ENCODE measurements around the gene COL4A1. TPM values are rescaled to one million over a fixed set of nuclear protein-coding genes. Genes with fewer than 3 reads are reported as not detected.
A peak's percentile ranks its signal among the peaks of the same experiment; 100 is the strongest.

COL4A1 gene
- polyA plus RNA-seq, 1 donor from 2014 or later = not detected

DNA sequence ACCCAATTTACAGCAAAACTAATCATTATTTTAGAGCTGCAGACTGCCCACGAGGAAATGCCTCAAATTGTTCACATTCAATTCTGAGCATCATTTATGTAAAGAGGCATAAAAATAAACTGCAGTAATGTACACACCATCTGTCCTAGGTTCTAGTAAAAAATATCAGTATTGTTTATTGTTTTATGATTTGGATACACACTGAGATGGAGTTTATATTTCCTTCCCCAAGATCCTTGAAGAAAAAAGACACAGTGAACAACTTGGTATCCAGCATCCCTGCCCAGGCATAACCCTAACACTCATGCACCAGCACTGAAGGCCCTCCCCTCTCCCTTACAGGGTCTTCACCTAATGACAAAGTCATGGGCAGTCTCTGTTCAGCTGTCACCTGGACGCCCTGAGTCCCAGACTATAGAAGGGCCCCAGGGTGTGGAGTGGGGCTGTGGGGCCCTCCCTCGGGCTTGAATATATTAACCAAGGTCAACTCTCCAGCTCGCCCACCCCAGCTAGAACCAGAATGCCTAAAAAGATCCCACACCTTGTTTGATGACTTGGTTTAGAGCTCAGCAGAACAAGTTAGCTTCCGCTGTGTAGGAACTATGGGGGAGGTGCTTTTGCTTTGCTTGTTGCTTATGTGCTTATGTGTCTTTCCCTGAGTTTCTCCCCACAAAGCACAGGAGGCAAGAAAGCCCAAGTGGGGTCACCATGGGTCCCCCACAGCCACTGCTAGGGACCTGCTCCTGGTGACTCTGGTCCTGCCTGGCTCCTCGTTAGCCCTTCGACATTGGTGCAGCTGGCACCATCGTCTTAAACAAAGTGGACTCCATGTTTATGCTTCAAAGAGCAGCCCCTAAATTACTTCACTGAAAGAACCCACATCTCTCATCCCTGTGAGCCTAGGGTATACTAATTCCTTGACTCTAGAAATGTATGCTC is 111.1 kb downstream of the COL4A1 start:
- peaks cover 0 to 2% (median 0%) of the 10 kb centered on the region in 3 donors for H3K4me1 Mint-ChIP-seq
- H3K27ac Mint-ChIP-seq = no peak overlapping the region
- no peaks in the 10 kb centered on the region for H3K9me3 Mint-ChIP-seq
- H3K4me3 Mint-ChIP-seq = no peak overlapping the region
- no peaks in the 10 kb centered on the region for H3K36me3 Mint-ChIP-seq
- H3K27me3 Mint-ChIP-seq = peaks cover 9% of the 10 kb centered on the region

DNA sequence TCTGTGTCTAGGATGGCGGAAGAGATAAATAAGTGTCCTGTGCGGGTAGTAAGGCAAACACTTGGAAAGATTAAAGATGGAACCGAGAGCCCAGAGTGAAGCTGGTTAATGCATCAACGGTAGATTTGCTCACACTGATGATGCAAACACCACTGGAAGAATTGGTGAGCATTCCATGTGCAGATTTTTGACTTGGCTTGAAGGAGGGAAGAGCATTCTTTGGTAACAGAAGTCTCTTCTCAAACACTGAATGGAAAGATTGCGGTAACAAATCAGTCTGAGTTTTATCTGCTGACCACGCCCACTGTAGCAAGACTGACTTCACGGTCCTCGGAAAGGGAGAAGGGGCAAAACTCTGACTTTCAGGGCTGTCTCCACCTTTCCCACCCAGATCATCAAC is 112.5 kb downstream of the COL4A1 start:
- H3K4me1 Mint-ChIP-seq = no peaks in the 10 kb centered on the region
- no peaks in the 10 kb centered on the region for H3K9me3 Mint-ChIP-seq
- H3K36me3 Mint-ChIP-seq = no peaks in the 10 kb centered on the region
- H3K27ac Mint-ChIP-seq = no peak overlapping the region
- no peak overlapping the region for H3K4me3 Mint-ChIP-seq
- H3K27me3 Mint-ChIP-seq = peaks cover 5% of the 10 kb centered on the region

DNA sequence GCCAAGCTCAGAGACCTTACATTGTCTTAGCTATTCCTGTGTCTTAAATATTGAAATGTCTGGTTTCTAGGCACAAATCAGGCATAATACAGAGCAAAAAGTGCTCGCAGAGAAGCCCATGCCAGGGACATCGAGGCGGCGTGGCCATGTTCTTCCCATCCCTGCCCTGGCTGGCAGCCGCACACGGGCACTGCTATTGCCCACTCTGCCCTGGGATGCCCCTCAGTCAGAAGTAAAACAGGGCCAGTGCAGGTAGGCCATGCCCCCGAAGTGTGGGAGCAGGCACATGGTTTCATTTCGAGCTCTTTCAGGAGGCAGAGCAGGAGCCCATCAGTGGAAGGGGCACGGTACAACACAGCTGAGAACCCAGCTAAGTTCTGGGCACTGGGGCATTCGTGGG is 113.5 kb downstream of the COL4A1 start:
- H3K36me3 Mint-ChIP-seq = no peaks in the 10 kb centered on the region
- peaks cover 3% of the 10 kb centered on the region for H3K27me3 Mint-ChIP-seq
- peak overlapping the region in 1 of 4 donors; percentile 52 for H3K4me3 Mint-ChIP-seq
- H3K27ac Mint-ChIP-seq = no peak overlapping the region
- no peaks in the 10 kb centered on the region for H3K9me3 Mint-ChIP-seq
- no peaks in the 10 kb centered on the region for H3K4me1 Mint-ChIP-seq

DNA sequence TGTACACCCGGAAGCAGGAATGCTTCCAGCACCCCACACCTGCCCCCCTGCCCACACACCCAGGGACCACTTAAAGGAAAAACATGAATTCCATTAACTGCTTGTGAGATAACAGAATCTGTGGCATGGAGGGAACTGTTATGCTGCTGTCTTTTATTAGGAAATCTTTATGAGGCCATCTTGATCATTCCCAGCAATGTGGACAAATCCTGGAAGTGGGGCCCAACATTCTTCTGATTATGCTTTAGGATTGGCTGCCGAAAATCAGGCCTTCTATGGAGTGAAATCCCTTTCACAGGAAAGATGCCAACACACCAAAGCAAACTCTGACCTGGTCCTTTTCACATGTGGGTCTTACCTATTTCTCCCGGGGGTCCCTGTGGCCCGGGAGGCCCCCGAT is 114.5 kb downstream of the COL4A1 start:
- H3K27me3 Mint-ChIP-seq = peaks cover 2% of the 10 kb centered on the region
- no peaks in the 10 kb centered on the region for H3K36me3 Mint-ChIP-seq
- H3K4me1 Mint-ChIP-seq = no peaks in the 10 kb centered on the region
- no peaks in the 10 kb centered on the region for H3K9me3 Mint-ChIP-seq
- no peak overlapping the region for H3K27ac Mint-ChIP-seq
- H3K4me3 Mint-ChIP-seq = no peak overlapping the region

DNA sequence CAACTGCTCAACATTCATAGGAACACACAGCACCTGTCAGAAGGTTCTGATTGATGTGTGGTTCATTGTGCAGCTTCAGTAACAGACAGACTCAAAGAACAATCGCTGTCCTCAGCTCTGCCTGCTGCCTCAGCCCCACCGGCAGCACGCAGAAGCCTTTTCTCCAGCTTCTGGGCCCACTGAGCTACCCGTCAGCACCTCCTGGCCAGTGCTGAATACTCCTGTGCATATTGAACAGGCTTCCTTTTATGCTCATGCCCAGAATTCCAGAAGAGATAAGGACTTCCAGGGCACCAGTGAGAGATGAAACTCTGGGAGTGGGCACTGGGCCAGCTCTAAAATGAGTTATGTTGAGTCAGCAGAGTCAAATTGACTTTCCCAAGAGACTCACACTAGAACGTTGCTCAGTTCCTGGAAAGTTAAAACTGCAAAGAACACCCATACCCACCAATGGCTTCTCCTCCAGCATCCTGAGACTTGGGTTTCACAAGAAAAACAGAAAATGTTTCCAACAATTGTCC is 119.3 kb downstream of the COL4A1 start:
- Mint-ChIP-seq H3K9me3 (no peaks in the 10 kb centered on the region), H3K36me3 (no peaks in the 10 kb centered on the region), H3K27ac (no peak overlapping the region), H3K4me3 (no peak overlapping the region), H3K4me1 (no peaks in the 10 kb centered on the region), H3K27me3 (peaks cover 3% of the 10 kb centered on the region)

DNA sequence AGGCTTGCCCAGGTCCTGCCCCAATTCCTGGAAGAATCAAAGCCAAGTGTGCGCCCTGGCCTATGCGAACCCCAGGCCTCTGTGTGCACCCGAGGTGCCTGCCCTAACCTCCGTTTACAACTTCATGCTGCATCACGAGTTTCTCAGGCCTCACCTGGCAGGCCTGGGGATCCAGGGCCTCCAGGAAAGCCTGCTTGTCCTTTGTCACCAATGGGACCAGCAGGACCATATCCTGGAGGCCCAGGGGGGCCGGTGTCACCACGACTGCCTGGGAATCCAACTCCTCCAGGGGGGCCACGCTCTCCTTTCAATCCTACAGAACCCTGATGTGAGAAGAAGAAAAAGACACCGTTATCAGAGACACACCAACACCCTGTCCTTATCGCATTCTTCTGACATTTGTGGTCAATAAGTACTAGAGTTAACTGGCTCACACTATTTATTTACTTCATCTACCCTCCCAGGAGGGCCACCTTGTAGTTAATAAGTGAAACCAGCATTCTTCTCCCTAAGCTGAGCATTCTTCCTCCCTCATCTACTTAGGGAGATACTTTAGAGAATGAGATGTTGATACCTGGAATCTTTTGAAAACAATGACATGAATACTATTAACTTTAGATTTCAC is 120.6 kb downstream of the COL4A1 start:
- H3K27me3 Mint-ChIP-seq = peaks cover 3% of the 10 kb centered on the region
- no peaks in the 10 kb centered on the region for H3K36me3 Mint-ChIP-seq
- no peaks in the 10 kb centered on the region for H3K4me1 Mint-ChIP-seq
- H3K4me3 Mint-ChIP-seq = no peak overlapping the region
- no peaks in the 10 kb centered on the region for H3K9me3 Mint-ChIP-seq
- H3K27ac Mint-ChIP-seq = no peak overlapping the region

DNA sequence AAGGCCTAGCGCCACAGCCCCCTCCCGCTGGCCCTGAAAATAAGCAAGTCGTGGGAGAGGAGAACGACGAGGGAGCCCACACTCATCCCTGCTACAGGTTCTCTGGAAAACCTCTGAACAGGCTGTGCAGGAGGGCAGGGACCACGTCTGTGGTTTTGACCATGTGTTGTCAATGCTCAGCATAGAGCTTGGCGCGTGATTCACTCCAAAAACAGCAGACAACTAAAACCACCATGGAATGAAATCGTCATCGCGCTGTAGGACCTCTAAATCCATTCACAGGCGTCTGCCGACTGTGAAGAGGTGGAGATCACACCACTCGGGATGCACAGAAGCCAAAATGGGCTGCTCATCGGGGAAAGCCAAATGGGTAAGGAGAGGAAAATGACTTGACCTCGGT is 121.3 kb downstream of the COL4A1 start:
- Mint-ChIP-seq H3K4me3 (no peak overlapping the region), H3K4me1 (no peaks in the 10 kb centered on the region), H3K27me3 (peaks cover 3% of the 10 kb centered on the region), H3K36me3 (no peaks in the 10 kb centered on the region), H3K27ac (no peak overlapping the region), H3K9me3 (no peaks in the 10 kb centered on the region)

DNA sequence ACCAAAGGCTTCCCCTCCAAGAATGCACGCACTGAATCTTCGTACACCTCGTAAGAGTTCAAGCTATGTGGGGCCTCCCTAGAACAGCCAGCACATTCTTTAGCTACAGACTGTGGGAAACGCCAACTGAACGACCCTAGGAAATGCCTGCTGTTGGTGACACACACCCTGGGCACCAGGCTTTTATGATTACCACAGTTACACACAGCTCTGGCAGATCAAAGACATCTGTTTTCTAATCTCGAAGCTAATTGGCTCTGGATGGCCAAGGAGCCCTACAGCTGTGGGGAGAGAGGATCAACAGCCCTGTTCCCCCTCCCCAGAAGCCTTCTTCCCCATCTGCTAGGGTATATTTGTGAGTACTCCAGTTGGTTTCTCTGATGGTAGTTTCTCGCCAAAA is 123.0 kb downstream of the COL4A1 start:
- Mint-ChIP-seq H3K27ac (no peak overlapping the region), H3K36me3 (no peaks in the 10 kb centered on the region), H3K9me3 (no peaks in the 10 kb centered on the region), H3K4me1 (no peaks in the 10 kb centered on the region), H3K4me3 (no peak overlapping the region), H3K27me3 (peaks cover 4% of the 10 kb centered on the region)

DNA sequence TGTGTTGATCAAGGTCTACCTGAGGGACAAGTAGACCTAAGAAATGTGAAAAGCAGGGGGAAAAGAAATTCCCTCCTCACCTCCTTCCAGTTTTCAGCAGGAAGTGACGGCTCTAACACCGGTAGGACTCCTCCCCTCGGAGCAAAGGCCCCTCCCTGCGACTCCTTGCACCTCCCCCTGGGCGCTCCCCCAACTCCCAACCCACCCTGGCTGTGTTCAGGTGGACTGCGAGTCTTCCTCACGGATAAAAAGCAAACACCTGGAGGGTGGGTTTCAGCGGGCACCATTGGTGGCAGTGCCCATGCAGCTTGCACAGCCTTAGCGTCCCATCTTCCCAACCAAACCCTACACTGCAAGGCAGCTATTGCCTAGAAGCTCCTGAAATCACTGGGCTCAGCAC is 124.5 kb downstream of the COL4A1 start:
- Mint-ChIP-seq H3K27me3 (peaks cover 4% of the 10 kb centered on the region), H3K4me3 (no peak overlapping the region), H3K4me1 (no peaks in the 10 kb centered on the region), H3K27ac (no peak overlapping the region), H3K9me3 (no peaks in the 10 kb centered on the region), H3K36me3 (no peaks in the 10 kb centered on the region)

DNA sequence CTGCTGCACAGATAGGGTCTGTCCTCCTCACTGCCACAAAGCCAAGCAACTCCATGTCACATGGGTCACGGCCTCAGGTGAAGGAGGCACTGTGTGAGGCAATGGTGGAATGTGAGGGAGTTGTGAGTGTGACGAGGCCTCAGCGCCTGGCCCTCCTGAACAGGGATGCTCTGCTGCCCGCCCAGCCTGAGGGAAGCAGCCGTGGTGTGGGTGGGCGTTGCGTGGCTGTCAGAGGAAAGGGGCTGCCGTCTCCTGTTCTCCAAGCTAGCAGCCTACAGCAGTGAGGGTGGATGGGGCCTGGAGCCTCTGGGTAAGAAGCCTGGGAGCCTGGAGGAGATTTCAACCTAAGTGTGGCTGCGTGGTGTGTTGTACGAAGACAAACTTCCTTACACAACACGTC is 125.0 kb downstream of the COL4A1 start:
- Mint-ChIP-seq H3K27me3 (peaks cover 4% of the 10 kb centered on the region), H3K4me3 (no peak overlapping the region), H3K9me3 (peaks cover 0 to 2% (median 0%) of the 10 kb centered on the region in 3 donors), H3K27ac (no peak overlapping the region), H3K4me1 (no peaks in the 10 kb centered on the region), H3K36me3 (no peaks in the 10 kb centered on the region)

DNA sequence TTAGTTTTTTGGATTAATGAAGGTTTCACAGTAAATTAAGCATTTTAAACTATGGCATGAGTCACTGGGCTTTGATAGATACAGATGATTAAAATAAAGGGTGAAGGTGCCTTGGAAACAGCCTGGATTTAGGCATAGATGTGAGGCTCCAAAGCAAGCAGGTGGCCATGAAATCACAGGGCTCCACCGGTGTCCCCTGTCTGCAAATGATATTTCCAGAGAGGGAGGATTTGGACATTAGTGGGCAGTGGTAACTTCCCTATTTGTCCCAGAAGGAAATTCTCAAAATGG is 127.2 kb downstream of the COL4A1 start:
- Mint-ChIP-seq H3K27me3 (peaks cover 8% of the 10 kb centered on the region), H3K4me3 (no peak overlapping the region), H3K4me1 (no peaks in the 10 kb centered on the region), H3K36me3 (no peaks in the 10 kb centered on the region), H3K27ac (no peak overlapping the region), H3K9me3 (peaks cover 0 to 4% (median under 1%) of the 10 kb centered on the region in 3 donors)

DNA sequence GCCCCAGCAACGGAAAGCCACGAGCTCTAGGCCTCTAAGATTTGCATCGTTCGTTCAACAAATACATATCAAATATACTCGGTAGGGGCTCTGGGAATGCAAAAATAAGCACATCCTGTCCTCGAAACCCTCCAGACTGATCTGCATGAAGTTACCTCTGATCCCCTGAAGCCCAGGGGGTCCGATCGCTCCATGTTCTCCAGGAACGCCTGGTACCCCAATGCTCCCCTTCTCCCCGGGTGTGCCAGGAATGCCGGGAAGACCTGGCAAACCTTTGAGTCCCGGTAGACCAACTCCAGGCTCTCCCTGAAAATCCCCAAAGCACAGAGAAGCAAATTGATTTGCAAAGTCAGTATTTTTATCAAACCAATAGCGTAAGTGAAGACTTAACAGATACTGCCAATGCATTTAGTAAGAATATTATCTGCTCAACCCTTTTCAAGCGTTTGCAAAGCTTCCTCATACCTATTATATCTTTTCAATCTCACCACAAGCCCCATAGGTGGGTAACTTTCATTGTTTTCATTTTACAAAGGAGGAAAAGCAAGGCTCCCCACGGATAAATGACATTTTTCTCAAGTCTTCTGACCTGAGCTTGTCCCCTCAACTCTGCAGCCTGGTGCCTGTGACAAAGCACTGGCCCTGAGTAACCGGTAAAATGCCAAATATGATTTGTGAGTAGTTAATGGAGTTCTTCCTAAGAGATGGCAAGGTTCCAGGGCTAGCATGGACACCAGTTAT is 127.7 kb downstream of the COL4A1 start:
- Mint-ChIP-seq H3K4me3 (no peak overlapping the region), H3K9me3 (peaks cover 0 to 4% (median 4%) of the 10 kb centered on the region in 3 donors), H3K4me1 (no peaks in the 10 kb centered on the region), H3K27me3 (peaks cover 7% of the 10 kb centered on the region), H3K36me3 (peaks cover 2% of the 10 kb centered on the region), H3K27ac (no peak overlapping the region)

DNA sequence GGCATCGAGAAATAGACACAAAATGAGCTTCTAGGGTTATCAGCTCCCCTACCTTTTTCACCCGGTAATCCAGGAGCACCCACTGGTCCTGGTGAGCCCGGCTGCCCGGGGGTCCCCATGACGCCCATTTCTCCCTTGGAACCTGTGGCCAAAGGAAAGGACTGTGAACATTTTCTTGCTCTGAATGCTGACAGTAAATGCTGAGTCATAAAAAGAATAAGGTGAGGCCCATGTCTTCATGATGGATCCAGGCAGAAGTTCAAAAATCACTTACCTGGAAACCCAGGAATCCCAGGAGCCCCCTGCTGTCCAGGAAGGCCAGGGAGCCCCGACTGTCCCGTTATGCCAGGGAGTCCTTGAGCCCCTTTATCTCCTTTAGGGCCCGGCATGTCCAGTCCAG is 129.2 kb downstream of the COL4A1 start:
- Mint-ChIP-seq H3K36me3 (peaks cover 2% of the 10 kb centered on the region), H3K27ac (no peak overlapping the region), H3K27me3 (peaks cover 5% of the 10 kb centered on the region), H3K4me1 (no peaks in the 10 kb centered on the region), H3K9me3 (peaks cover 5 to 9% (median 6%) of the 10 kb centered on the region in 3 donors), H3K4me3 (no peak overlapping the region)

DNA sequence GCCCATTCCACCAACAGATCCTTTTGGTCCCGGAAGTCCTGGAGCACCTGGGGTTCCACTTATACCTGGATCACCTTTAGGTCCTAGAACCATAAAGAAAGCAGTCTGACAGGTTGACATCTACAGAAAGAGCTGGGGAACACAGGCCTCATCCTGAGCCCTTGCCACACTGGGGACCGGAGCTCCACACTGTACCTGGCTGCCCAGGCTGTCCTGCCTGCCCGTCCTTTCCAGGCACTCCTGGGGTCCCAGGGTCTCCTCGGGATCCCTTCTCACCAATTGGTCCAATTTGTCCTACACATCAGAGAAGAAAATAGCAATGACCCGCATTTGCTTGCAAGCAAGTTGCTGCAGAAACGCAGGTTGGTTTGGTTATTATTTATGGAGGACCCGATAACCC is 130.5 kb downstream of the COL4A1 start:
- no peak overlapping the region for H3K27ac Mint-ChIP-seq
- no peak overlapping the region for H3K4me3 Mint-ChIP-seq
- no peaks in the 10 kb centered on the region for H3K4me1 Mint-ChIP-seq
- H3K9me3 Mint-ChIP-seq = peaks cover 6 to 10% (median 6%) of the 10 kb centered on the region in 3 donors
- H3K27me3 Mint-ChIP-seq = peaks cover 5% of the 10 kb centered on the region
- peaks cover 2% of the 10 kb centered on the region for H3K36me3 Mint-ChIP-seq

DNA sequence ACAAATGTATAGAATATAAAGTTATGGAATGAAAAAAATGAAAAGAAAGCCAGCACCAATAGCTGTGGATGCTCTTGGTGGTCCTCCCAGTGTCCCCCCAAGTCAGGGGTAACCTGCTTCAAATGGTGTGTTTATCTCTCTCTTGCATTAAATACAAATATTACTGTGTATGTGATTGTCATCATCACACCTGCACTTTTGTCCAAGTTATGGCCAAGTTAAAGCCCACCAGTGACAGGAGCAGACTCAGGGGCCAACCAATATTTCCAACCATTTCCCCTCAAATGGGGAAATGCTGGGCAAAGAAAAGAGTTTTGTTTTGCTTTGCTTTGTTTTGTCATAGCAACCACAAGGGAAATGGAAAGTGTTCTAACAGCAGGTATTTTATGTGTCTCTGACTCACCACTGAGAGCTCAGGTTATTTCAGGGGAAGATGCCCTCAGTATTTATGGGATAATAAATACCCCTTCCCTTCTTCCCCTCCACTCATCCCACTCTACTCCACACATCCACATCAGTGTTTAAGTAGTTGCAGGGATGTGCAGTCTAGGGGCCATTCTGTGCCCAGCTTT is 133.6 kb downstream of the COL4A1 start:
- peaks cover 2% of the 10 kb centered on the region for H3K36me3 Mint-ChIP-seq

More for the DNA sequence above, 133.6 kb downstream of the COL4A1 start:
- Mint-ChIP-seq H3K27ac (no peak overlapping the region), H3K27me3 (peaks cover 3% of the 10 kb centered on the region), H3K9me3 (peaks cover 6 to 10% (median 6%) of the 10 kb centered on the region in 3 donors), H3K4me1 (no peaks in the 10 kb centered on the region), H3K4me3 (no peak overlapping the region)
